Spleen (tissue), 11 donors: ENCODE data around the gene NFIX. TPM values are rescaled to one million over a fixed set of nuclear protein-coding genes. Genes with fewer than 3 reads are reported as not detected.

Source experiments
- DNase-seq: peaks from one replicate; pipeline ENCODE4 v3.0.0-alpha.2; 2020
- H3K27ac ChIP-seq, 8 donors: fragments of 200-600 bp; sonication (generic) in 7 of 8; 1 replicate in 4 of 8; 2 replicates in 4 of 8; pipeline versions ENCODE4 v1.5.0 to v1.8.0; 2016 to 2021; ENCODE audit warnings: inconsistent platforms in 4 of 8, mild to moderate bottlenecking in 4 of 8, moderate library complexity in 1 of 8
- H3K27me3 ChIP-seq, 7 donors: fragments of 200-600 bp; sonication (generic) in 6 of 7; replicated peaks in 1 of 7; 1 replicate in 4 of 7; 2 replicates in 3 of 7; pipeline versions ENCODE4 v1.5.0 to v1.8.0; 2016 to 2021; ENCODE audit warnings: inconsistent platforms in 3 of 7, mild to moderate bottlenecking in 1 of 7
- H3K36me3 ChIP-seq, 6 donors: fragments of 200-600 bp; sonication (generic) in 5 of 6; 1 replicate in 4 of 6; 2 replicates in 2 of 6; pipeline versions ENCODE4 v1.5.0 to v1.8.0; 2016 to 2021; ENCODE audit warnings: inconsistent platforms in 2 of 6
- H3K4me1 ChIP-seq, 6 donors: fragments of 200-600 bp; sonication (generic) in 5 of 6; 1 replicate in 3 of 6; 2 replicates in 3 of 6; pipeline versions ENCODE4 v1.5.0 to v1.8.0; 2016 to 2021; ENCODE audit warnings: inconsistent platforms in 3 of 6
- H3K4me3 ChIP-seq, 8 donors: fragments of 200-600 bp; sonication (generic) in 7 of 8; 1 replicate in 4 of 8; 2 replicates in 4 of 8; pipeline versions ENCODE4 v1.5.0 to v1.8.0; 2016 to 2021; ENCODE audit warnings: inconsistent platforms in 4 of 8, mild to moderate bottlenecking in 4 of 8, moderate library complexity in 2 of 8
- H3K9me3 ChIP-seq, 8 donors: fragments of 200-600 bp; sonication (generic) in 7 of 8; 1 replicate in 4 of 8; 2 replicates in 4 of 8; pipeline versions ENCODE4 v1.5.0 to v1.8.0; 2016 to 2021; ENCODE audit warnings: inconsistent platforms in 4 of 8
- POLR2A ChIP-seq, 3 donors: fragments of 450-650 bp; IDR thresholded peaks; one replicate each; pipeline ENCODE4 v1.5.1; 2017; ENCODE audit warnings: antibody characterized with exemption in 3 of 3, mild to moderate bottlenecking in 1 of 3
- POLR2AphosphoS5 ChIP-seq, 3 donors: sonication (generic); formaldehyde crosslinking; IDR thresholded peaks; one replicate each; pipeline ENCODE4 v1.5.1; 2017; ENCODE audit warnings: antibody characterized with exemption in 3 of 3
- WGBS, 5 donors: extraction: QIAGEN DNeasy Blood & Tissue Kit in 3 of 5; methylation state at CpG; one replicate each; pipeline versions ENCODE4 v1.1.5 to v1.1.7; 2013 to 2018; 5-methylcytosine and 5-hydroxymethylcytosine counted together
- intact Hi-C: fragments of 100-400 bp; cut with DNase I; formaldehyde crosslinking; loops from one replicate; pipeline ENCODE4 v1.15.0; 2023; ENCODE audit warnings: low total_unique reads
- polyA plus RNA-seq, 3 donors: library from polyadenylated mRNA; stranded (reverse); fragments of 200-250 nt; gene quantifications; one replicate each; pipeline ENCODE4 v1.2.1, GENCODE V29; 2013
- total RNA-seq, 7 donors: library from RNA; depleted of rRNA in 3 of 7; stranded (reverse); fragments of >200 nt in 3 of 7; fragmentation: NEBNext Ultra II Directional in 4 of 7; extraction: Animal tissue kit (Norgen Biotek cat#: 25700) in 4 of 7; gene quantifications; one replicate each; pipeline versions ENCODE4 v1.1.0 to v1.2.1, GENCODE V29; 2016 to 2021
- TF ChIP-seq, protein P1 (sequence below), 11 experiments: fragments of 200-600 bp in 7 of 11; fragments of 450-650 bp in 4 of 11; sonication (generic) in 4 of 11; IDR thresholded peaks in 8 of 11; conservative IDR thresholded peaks in 3 of 11; 1 replicate in 7 of 11; 2 replicates in 4 of 11; pipeline versions ENCODE4 v1.4.0 to v1.8.0; 2016 to 2021; ENCODE audit warnings: antibody characterized with exemption in 11 of 11, inconsistent platforms in 4 of 11, mild to moderate bottlenecking in 1 of 11
- donor health status: healthy with polysubstance abuse.
- donor health status: DM: no; HTN: no; CAD: no; lungs with moderate emphysema.
- donor health status: DM: no; HTN: no; CAD: no.
- donor health status: Bipolar disorder and iron deficiency.
- donor health status: healthy.
- donor health status: DM: no; HTN: no; CAD: no.
- donor health status: DM: yes; HTN: yes; CAD: no.

Gene NFIX
- total and polyA plus RNA-seq, 10 donors = 1.1 to 41.4 (median 17.5) TPM

GRCh38 chr19:13095393-13095784 is 100.1 kb downstream of the NFIX start:
- no peaks in the 10 kb centered on the region for H3K9me3 ChIP-seq
- TF ChIP-seq POLR2AphosphoS5 (IDR thresholded peaks at IDR 0.05) (peak; percentile 83 to 84 (median 84)), POLR2A (IDR thresholded peaks at IDR 0.05) (peak in 1 of 3 donors; percentile 56)
- TF ChIP-seq, protein P1, sequence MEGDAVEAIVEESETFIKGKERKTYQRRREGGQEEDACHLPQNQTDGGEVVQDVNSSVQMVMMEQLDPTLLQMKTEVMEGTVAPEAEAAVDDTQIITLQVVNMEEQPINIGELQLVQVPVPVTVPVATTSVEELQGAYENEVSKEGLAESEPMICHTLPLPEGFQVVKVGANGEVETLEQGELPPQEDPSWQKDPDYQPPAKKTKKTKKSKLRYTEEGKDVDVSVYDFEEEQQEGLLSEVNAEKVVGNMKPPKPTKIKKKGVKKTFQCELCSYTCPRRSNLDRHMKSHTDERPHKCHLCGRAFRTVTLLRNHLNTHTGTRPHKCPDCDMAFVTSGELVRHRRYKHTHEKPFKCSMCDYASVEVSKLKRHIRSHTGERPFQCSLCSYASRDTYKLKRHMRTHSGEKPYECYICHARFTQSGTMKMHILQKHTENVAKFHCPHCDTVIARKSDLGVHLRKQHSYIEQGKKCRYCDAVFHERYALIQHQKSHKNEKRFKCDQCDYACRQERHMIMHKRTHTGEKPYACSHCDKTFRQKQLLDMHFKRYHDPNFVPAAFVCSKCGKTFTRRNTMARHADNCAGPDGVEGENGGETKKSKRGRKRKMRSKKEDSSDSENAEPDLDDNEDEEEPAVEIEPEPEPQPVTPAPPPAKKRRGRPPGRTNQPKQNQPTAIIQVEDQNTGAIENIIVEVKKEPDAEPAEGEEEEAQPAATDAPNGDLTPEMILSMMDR (IDR thresholded peaks at IDR 0.05 in 8 of 11, conservative IDR thresholded peaks at IDR 0.05 in 3 of 11) = no peak
- H3K4me1 ChIP-seq = peaks cover 20 to 73% (median 67%) of the 10 kb centered on the region in 6 donors
- H3K27ac ChIP-seq = peak overlapping the region; percentile 60 to 99 (median 97)
- peak overlapping the region in 7 of 8 donors; percentile 28 to 88 (median 61) for H3K4me3 ChIP-seq
- H3K36me3 ChIP-seq = peaks cover 0 to 22% (median under 1%) of the 10 kb centered on the region in 6 donors
- DNase-seq = peak; percentile 94
- WGBS, 5 donors = 20 to 37% (median 26%) methylated on average over 16 to 25 of the region's 25 CpGs
- intact Hi-C loops = loop anchor here (2.0 kb wide), 1 partner anchor 113 kb away; no protein-coding TSS in a partner anchor
- H3K27me3 ChIP-seq = peaks cover 0 to 41% (median 0%) of the 10 kb centered on the region in 7 donors

DNA sequence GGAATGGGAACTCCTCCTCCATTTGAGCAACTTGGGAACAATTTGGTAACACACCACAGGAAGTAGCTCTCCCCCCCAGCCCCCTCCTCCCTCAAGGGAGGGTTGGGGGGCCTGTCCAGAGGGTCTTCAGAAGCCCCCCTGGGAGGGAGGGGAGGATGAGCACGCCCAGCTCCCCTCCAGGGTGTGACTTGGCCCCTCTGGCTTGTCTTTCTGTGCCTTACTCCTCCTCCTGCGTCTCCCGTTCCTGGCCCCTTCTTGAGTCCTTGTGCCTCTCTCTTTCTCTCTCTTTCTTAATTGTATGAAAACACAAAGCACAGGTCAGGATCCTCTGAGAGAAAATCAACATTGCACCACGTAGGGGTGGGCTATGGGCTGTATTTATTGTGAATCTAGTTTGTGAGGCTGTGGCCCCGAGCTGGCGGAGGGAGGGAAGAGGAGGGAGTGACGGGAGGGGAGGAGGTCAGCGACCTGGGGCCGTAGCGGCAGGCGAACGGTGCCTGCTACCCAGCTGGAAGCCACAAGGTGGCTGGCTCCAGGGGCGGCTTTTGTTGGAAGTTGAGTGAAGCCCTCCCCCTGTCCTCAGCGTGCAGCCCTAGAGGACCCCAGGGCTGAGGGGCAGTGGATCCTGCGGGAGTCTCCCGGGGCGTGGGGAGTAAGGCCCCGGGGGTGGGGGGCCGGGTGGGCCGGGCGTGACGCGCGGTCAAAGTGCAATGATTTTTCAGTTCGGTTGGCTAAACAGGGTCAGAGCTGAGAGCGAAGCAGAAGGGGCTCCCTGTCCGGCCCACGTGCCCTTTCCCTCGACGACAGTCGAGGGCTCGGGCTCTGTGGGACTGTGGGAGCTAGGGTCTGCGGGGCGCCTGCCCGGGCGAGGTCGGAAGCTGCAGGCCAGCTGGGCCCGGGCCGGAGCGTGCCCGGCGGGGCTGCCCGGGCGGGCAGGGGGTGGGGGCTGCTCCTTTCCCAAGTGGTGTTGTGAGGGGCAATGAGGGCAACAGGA is 101.0 kb downstream of the NFIX start:
- Histone ChIP-seq H3K27ac (peak overlapping the region; percentile 60 to 99 (median 97)), H3K4me1 (peaks cover 26 to 81% (median 76%) of the 10 kb centered on the region in 6 donors), H3K9me3 (no peaks in the 10 kb centered on the region), H3K36me3 (peaks cover 0 to 27% (median 3%) of the 10 kb centered on the region in 6 donors), H3K27me3 (peaks cover 0 to 41% (median 0%) of the 10 kb centered on the region in 7 donors), H3K4me3 (peak overlapping the region; percentile 24 to 88 (median 52))
- TF ChIP-seq, protein P1 (IDR thresholded peaks at IDR 0.05 in 8 of 11, conservative IDR thresholded peaks at IDR 0.05 in 3 of 11) = peak in 5 of 11 experiments; percentile 15 to 51 (median 48)
- TF ChIP-seq POLR2A (IDR thresholded peaks at IDR 0.05) (no peak), POLR2AphosphoS5 (IDR thresholded peaks at IDR 0.05) (peak; percentile 11 to 64 (median 44))
- DNase-seq = peak; percentile 89
- 14 to 24% (median 18%) methylated on average over 35 to 44 of the region's 44 CpGs for WGBS, 5 donors
- intact Hi-C loops = loop anchor here (2.0 kb wide), 1 partner anchor 113 kb away; no protein-coding TSS in a partner anchor

- H3K4me1 ChIP-seq = peaks cover 26 to 90% (median 84%) of the 10 kb centered on the region in 6 donors
- TF ChIP-seq POLR2A (IDR thresholded peaks at IDR 0.05) (no peak), POLR2AphosphoS5 (IDR thresholded peaks at IDR 0.05) (no peak)
- TF ChIP-seq, protein P1 (IDR thresholded peaks at IDR 0.05 in 8 of 11, conservative IDR thresholded peaks at IDR 0.05 in 3 of 11) = no peak
- no peaks in the 10 kb centered on the region for H3K9me3 ChIP-seq
- peaks cover 0 to 27% (median 3%) of the 10 kb centered on the region in 6 donors for H3K36me3 ChIP-seq
- peak overlapping the region; percentile 57 to 99 (median 97) for H3K27ac ChIP-seq
- intact Hi-C loops = no loop called here
- H3K4me3 ChIP-seq = peak overlapping the region; percentile 21 to 88 (median 52)
- peaks cover 0 to 41% (median 0%) of the 10 kb centered on the region in 7 donors for H3K27me3 ChIP-seq
- 9 to 14% (median 11%) methylated on average over 20 of the region's 20 CpGs for WGBS, 5 donors
- DNase-seq = no peak
Observed at GRCh38 chr19:13097033-13097462, 101.8 kb downstream of the NFIX start.
